Mammary epithelial cell (primary cell): ENCODE measurements around the gene ICAM4.

Experiments used
- EZH2 ChIP-seq: IDR thresholded peaks from 2 replicates; pipeline ENCODE4 v1.6.1; 2012; ENCODE audit warnings: low read length, inconsistent platforms, borderline replicate concordance
- TF ChIP-seq, protein P1 (sequence below), 2 donors: IDR thresholded peaks in 1 of 2; conservative IDR thresholded peaks in 1 of 2; 2 replicates each; pipeline ENCODE4 v1.5.1; 2011 to 2012; ENCODE audit warnings: inconsistent platforms in 2 of 2, low read length in 2 of 2, mild to moderate bottlenecking in 2 of 2, control low read depth in 1 of 2, low read depth in 1 of 2; ENCODE audit not compliant: insufficient read depth in 1 of 2; ENCODE audit errors: extremely low read depth in 1 of 2

DNA sequence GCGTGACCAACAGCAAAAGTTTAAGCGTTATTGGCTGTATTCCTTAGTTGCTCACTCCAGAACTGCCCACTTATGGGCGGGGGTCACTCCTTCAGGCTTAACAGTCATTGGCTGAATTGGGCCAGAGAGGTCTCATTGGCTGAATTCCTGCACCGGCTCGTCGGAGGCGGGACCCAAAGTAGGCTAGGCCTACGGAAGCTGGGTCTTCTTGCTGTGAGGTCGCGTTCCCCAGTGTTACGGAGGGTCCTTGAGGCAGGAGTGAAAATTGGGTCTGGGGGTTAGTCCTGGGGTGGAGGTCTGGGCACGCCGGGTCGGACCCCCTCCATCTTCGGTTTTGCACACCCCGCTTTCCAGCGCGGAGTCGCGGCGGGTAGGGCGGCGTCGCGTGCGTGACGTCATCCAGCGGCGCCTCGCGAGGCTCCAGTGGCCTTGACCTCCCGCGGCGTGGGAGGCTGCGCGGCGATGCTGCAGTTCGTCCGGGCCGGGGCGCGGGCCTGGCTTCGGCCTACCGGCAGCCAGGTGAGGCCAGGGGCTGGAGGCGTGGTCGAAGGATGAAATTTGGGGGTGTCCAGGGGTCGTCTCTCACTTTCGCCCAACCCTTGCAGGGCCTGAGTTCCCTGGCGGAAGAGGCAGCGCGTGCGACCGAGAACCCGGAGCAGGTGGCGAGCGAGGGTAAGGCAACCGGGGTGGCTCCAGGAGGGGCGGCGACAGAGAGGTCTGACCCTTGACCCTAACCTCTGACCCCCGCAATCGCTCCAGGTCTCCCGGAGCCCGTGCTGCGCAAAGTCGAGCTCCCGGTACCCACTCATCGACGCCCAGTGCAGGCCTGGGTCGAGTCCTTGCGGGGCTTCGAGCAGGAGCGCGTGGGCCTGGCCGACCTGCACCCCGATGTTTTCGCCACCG lies 34.7 kb upstream of the ICAM4 start, which contains the start of gene MRPL4:
- TF ChIP-seq, protein P1, sequence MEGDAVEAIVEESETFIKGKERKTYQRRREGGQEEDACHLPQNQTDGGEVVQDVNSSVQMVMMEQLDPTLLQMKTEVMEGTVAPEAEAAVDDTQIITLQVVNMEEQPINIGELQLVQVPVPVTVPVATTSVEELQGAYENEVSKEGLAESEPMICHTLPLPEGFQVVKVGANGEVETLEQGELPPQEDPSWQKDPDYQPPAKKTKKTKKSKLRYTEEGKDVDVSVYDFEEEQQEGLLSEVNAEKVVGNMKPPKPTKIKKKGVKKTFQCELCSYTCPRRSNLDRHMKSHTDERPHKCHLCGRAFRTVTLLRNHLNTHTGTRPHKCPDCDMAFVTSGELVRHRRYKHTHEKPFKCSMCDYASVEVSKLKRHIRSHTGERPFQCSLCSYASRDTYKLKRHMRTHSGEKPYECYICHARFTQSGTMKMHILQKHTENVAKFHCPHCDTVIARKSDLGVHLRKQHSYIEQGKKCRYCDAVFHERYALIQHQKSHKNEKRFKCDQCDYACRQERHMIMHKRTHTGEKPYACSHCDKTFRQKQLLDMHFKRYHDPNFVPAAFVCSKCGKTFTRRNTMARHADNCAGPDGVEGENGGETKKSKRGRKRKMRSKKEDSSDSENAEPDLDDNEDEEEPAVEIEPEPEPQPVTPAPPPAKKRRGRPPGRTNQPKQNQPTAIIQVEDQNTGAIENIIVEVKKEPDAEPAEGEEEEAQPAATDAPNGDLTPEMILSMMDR (conservative IDR thresholded peaks at IDR 0.05 in 1 of 2, IDR thresholded peaks at IDR 0.05 in 1 of 2; ENCODE audit: extremely low read depth in 1 of 2, insufficient read depth in 1 of 2, low read depth in 1 of 2, low read length in 2 of 2), result no peak
- TF ChIP-seq EZH2, result no peak
